Cardiac muscle cell (in vitro differentiated cells and primary cell): ENCODE measurements around the gene PAX5. TPM values are rescaled to one million over a fixed set of nuclear protein-coding genes. Genes with fewer than 3 reads are reported as not detected.

Experiments
- DNase-seq, 2 donors: peaks; one replicate each; pipeline versions ENCODE4 v3.0.0 to v3.0.0-alpha.2; 2010 to 2017; ENCODE audit warnings: low read depth in 1 of 2, low spot score in 1 of 2
- H3K27ac ChIP-seq: fragments of 200-600 bp; sonication (generic); 2 replicates; pipeline ENCODE4 v1.5.1; 2016
- H3K27me3 ChIP-seq: fragments of 200-600 bp; sonication (generic); 2 replicates; pipeline ENCODE4 v1.6.0; 2016; ENCODE audit warnings: control low read depth
- H3K36me3 ChIP-seq: fragments of 200-600 bp; sonication (generic); 2 replicates; pipeline ENCODE4 v1.5.1; 2016; ENCODE audit warnings: control low read depth
- H3K4me1 ChIP-seq: fragments of 200-600 bp; sonication (generic); 2 replicates; pipeline ENCODE4 v1.8.1; 2017; ENCODE audit warnings: low read depth, mild to moderate bottlenecking, mixed run types
- H3K4me3 ChIP-seq: fragments of 200-600 bp; sonication (generic); 2 replicates; pipeline ENCODE4 v1.5.1; 2016; ENCODE audit warnings: mild to moderate bottlenecking
- H3K9me3 ChIP-seq: fragments of 200-600 bp; sonication (generic); 2 replicates; pipeline ENCODE4 v1.5.1; 2017; ENCODE audit warnings: low read depth, mild to moderate bottlenecking, control low read depth
- polyA plus RNA-seq: library from polyadenylated mRNA; unstranded; fragments of >200 nt; fragmentation: Nextera tagmentation; extraction: Ambion mirVana; gene quantifications from 2 replicates; pipeline ENCODE4 v1.2.1, GENCODE V29; 2016
- total RNA-seq: library from RNA; depleted of rRNA; stranded (reverse); fragments of >200 nt; gene quantifications from 2 replicates; pipeline ENCODE4 v1.2.3, GENCODE V29; 2016
- TF ChIP-seq, protein P1 (sequence below): IDR thresholded peaks from 2 replicates; pipeline ENCODE4 v1.5.1; 2012; ENCODE audit warnings: low read depth, mild to moderate bottlenecking, low read length

Gene PAX5
- total and polyA plus RNA-seq, 2 experiments from 2014 or later: not detected

- H3K9me3 ChIP-seq: no peaks in the 10 kb centered on the region
- H3K36me3 ChIP-seq: no peaks in the 10 kb centered on the region
- H3K4me1 ChIP-seq: no peaks in the 10 kb centered on the region
- no peaks in the 10 kb centered on the region for H3K27me3 ChIP-seq
- TF ChIP-seq, protein P1, sequence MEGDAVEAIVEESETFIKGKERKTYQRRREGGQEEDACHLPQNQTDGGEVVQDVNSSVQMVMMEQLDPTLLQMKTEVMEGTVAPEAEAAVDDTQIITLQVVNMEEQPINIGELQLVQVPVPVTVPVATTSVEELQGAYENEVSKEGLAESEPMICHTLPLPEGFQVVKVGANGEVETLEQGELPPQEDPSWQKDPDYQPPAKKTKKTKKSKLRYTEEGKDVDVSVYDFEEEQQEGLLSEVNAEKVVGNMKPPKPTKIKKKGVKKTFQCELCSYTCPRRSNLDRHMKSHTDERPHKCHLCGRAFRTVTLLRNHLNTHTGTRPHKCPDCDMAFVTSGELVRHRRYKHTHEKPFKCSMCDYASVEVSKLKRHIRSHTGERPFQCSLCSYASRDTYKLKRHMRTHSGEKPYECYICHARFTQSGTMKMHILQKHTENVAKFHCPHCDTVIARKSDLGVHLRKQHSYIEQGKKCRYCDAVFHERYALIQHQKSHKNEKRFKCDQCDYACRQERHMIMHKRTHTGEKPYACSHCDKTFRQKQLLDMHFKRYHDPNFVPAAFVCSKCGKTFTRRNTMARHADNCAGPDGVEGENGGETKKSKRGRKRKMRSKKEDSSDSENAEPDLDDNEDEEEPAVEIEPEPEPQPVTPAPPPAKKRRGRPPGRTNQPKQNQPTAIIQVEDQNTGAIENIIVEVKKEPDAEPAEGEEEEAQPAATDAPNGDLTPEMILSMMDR: no peak
- no peak overlapping the region for H3K27ac ChIP-seq
- no peak for DNase-seq
- no peak overlapping the region for H3K4me3 ChIP-seq
Observed at GRCh38 chr9:36826581-36826980, 207.5 kb downstream of the PAX5 start.

GRCh38 chr9:36825179-36825578, 208.9 kb downstream of the PAX5 start:
- H3K4me3 ChIP-seq: no peak overlapping the region
- no peaks in the 10 kb centered on the region for H3K4me1 ChIP-seq
- H3K9me3 ChIP-seq: no peaks in the 10 kb centered on the region
- DNase-seq: no peak
- no peaks in the 10 kb centered on the region for H3K36me3 ChIP-seq
- TF ChIP-seq, protein P1: no peak
- H3K27me3 ChIP-seq: no peaks in the 10 kb centered on the region
- no peak overlapping the region for H3K27ac ChIP-seq

DNA sequence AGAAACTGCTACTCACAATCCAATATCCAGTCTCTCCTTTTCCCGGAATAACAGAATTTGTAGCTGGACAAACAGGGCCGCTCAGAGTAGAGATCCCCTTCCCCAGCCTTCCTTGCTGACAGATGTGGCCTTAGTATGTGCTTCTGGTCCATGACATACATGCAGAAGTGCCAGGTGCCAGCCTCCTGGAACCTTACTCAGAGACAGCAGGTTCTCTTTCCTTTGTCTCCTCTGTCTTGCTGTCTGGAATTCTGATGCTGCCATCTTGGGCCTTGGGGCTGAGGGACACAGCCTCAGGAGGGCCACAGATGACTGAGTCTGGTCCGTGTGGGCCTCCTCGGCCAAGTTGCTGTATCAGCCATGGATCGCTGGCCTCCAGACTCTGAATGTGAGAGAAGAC, 210.1 kb downstream of the PAX5 start:
- Histone ChIP-seq H3K27ac (no peak overlapping the region), H3K4me3 (no peak overlapping the region), H3K4me1 (no peaks in the 10 kb centered on the region), H3K27me3 (no peaks in the 10 kb centered on the region), H3K36me3 (no peaks in the 10 kb centered on the region), H3K9me3 (no peaks in the 10 kb centered on the region)
- no peak for DNase-seq
- TF ChIP-seq, protein P1: no peak

DNA sequence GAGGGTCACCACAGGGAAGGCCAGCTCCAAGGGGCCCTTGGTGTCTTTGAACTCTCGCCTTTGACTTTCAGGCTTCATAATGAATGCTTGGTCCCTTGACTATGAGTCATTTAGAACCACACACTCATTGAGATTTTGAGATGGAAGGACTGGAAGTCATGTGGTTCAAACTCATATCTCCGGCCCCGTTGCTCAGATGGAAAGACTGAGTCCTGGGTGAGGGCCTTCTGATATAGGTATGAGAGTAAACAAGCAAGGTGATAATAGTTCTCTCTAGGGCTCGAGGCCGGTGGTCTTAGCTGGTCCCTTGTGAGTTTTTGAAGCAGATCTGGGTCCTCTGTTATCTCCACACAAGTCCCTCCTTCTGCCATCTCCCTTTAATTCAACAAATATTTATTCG, 210.6 kb downstream of the PAX5 start:
- Histone ChIP-seq H3K9me3 (no peaks in the 10 kb centered on the region), H3K27ac (no peak overlapping the region), H3K4me1 (peaks cover 4% of the 10 kb centered on the region), H3K4me3 (no peak overlapping the region), H3K27me3 (no peaks in the 10 kb centered on the region), H3K36me3 (no peaks in the 10 kb centered on the region)
- DNase-seq: no peak
- TF ChIP-seq, protein P1: no peak

DNA sequence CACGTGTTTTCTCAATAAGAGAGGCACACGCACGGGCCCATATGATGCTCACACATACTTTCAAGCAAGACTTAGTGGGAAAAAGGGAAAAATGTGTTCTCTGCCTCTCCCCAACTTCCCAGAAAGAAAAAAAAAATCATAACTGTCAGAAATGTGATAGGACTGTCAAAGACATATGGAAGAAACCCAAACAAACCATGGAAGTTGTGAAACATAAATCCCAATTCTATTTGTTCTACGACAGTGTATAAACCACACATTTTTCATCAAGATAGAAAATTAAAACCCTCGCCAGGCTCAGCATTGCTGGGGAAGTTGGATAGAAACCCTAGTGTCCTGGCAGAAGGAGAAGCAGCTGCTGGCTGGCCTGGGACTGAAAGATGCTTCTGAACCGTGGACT, 211.9 kb downstream of the PAX5 start:
- no peak for DNase-seq
- Histone ChIP-seq H3K27me3 (no peaks in the 10 kb centered on the region), H3K4me3 (no peak overlapping the region), H3K9me3 (no peaks in the 10 kb centered on the region), H3K27ac (no peak overlapping the region), H3K4me1 (peaks cover 11% of the 10 kb centered on the region), H3K36me3 (no peaks in the 10 kb centered on the region)
- TF ChIP-seq, protein P1: no peak

DNA sequence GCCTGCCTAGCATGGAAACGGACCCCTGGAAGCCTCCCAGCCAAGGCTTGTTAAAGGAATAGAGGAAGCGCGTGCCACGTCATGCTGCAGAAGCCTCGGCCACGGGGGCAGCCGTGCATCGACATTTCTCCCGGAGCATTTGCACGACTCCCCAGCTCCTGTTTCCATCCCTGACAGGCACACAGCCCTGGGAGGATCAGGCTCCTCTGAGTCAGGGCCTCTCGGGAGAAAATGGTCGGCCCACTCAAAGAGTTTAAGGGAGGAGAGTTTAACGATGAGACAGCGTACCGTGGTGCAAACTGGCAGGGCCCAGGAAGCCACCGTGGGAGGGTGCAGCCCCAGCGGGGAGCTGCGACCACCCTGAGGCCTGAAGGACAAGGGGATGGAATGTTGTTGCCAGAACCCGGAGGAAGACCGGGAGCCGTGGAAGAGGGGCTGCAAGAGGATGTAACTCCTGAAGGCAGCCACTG, 213.6 kb downstream of the PAX5 start:
- TF ChIP-seq, protein P1: no peak
- Histone ChIP-seq H3K36me3 (no peaks in the 10 kb centered on the region), H3K4me1 (peaks cover 11% of the 10 kb centered on the region), H3K27me3 (no peaks in the 10 kb centered on the region), H3K9me3 (no peaks in the 10 kb centered on the region), H3K27ac (no peak overlapping the region), H3K4me3 (no peak overlapping the region)
- DNase-seq: peak in 1 of 2 donors; percentile 8
